Lower leg skin (tissue), 4 donors: Measurements from ENCODE around the gene KIF25. TPM values are rescaled to one million over a fixed set of nuclear protein-coding genes. Genes with fewer than 3 reads are reported as not detected.

ENCODE experiments used
- DNase-seq, 2 donors: peaks; one replicate each; pipeline ENCODE4 v3.0.0-alpha.2; 2019; ENCODE audit warnings: low spot score in 2 of 2
- H3K4me3 ChIP-seq: fragments of 200-600 bp; sonication (generic); 2 replicates; pipeline ENCODE4 v1.5.1; 2017; ENCODE audit warnings: mild to moderate bottlenecking, low read depth; ENCODE audit not compliant: poor library complexity, severe bottlenecking
- CTCF ChIP-seq, 3 donors: fragments of 450-650 bp; IDR thresholded peaks; one replicate each; pipeline ENCODE4 v1.5.1; 2016; ENCODE audit warnings: antibody characterized with exemption in 3 of 3, mild to moderate bottlenecking in 3 of 3, moderate library complexity in 2 of 3
- POLR2A ChIP-seq, 2 donors: fragments of 450-650 bp; IDR thresholded peaks; one replicate each; pipeline ENCODE4 v1.6.1; 2016 to 2017; ENCODE audit warnings: antibody characterized with exemption in 2 of 2, mild to moderate bottlenecking in 1 of 2, moderate library complexity in 1 of 2
- WGBS, 2 donors: methylation state at CpG; one replicate each; pipeline ENCODE4 v1.1.5; 2018; 5-methylcytosine and 5-hydroxymethylcytosine counted together
- intact Hi-C: fragments of 100-400 bp; cut with DNase I; formaldehyde crosslinking; loops from one replicate; pipeline ENCODE4 v1.15.0; 2023; ENCODE audit warnings: low total_unique reads
- total RNA-seq, 4 donors: library from RNA; depleted of rRNA; stranded (reverse); fragments of >200 nt; gene quantifications; one replicate each; pipeline ENCODE4 v1.1.0, GENCODE V29; 2016

The KIF25 gene
- total RNA-seq, 4 donors from 2014 or later = 0.29 to 0.86 TPM; not detected in 2

GRCh38 chr6:167980911-167981580 lies 16.4 kb upstream of the KIF25 start:
- TF ChIP-seq CTCF (IDR thresholded peaks at IDR 0.05) = no peak
- TF ChIP-seq POLR2A (IDR thresholded peaks at IDR 0.05) = no peak
- intact Hi-C loops = no loop called here
- H3K4me3 ChIP-seq = no peak overlapping the region
- no peak for DNase-seq
- WGBS, 2 donors = 83 to 85% methylated on average over 3 of the region's 3 CpGs

GRCh38 chr6:167981916-167982462 lies 15.5 kb upstream of the KIF25 start:
- H3K4me3 ChIP-seq = no peak overlapping the region
- intact Hi-C loops = no loop called here
- TF ChIP-seq CTCF (IDR thresholded peaks at IDR 0.05) = no peak
- WGBS, 2 donors = 77 to 85% methylated on average over 7 of the region's 7 CpGs
- DNase-seq = no peak

- no peak overlapping the region for H3K4me3 ChIP-seq
- no peak for DNase-seq
- 90 to 93% methylated on average over 11 of the region's 11 CpGs for WGBS, 2 donors
- TF ChIP-seq POLR2A (IDR thresholded peaks at IDR 0.05) = no peak
- no peak for TF ChIP-seq CTCF (IDR thresholded peaks at IDR 0.05)
- intact Hi-C loops = no loop called here
Measured at GRCh38 chr6:167984144-167984719, 13.2 kb upstream of the KIF25 start.

- intact Hi-C loops = no loop called here
- TF ChIP-seq CTCF (IDR thresholded peaks at IDR 0.05) (no peak), POLR2A (IDR thresholded peaks at IDR 0.05) (no peak)
- WGBS, 2 donors = 93 to 95% methylated on average over 13 of the region's 13 CpGs
Measured at GRCh38 chr6:167984876-167985604, 12.4 kb upstream of the KIF25 start.

GRCh38 chr6:167985911-167986595 lies 11.4 kb upstream of the KIF25 start:
- 96% methylated on average over 36 to 39 of the region's 39 CpGs for WGBS, 2 donors
- peak in 1 of 2 donors; percentile 75 for DNase-seq
- intact Hi-C loops = no loop called here

More at GRCh38 chr6:167984876-167985604, 12.4 kb upstream of the KIF25 start:
- peak in 1 of 2 donors; percentile 52 for DNase-seq
- no peak overlapping the region for H3K4me3 ChIP-seq

More at GRCh38 chr6:167985911-167986595, 11.4 kb upstream of the KIF25 start:
- no peak overlapping the region for H3K4me3 ChIP-seq
- TF ChIP-seq POLR2A (IDR thresholded peaks at IDR 0.05) (no peak), CTCF (IDR thresholded peaks at IDR 0.05) (no peak)
